ENCODE results near the gene MCUB.

MCUB gene

DNA sequence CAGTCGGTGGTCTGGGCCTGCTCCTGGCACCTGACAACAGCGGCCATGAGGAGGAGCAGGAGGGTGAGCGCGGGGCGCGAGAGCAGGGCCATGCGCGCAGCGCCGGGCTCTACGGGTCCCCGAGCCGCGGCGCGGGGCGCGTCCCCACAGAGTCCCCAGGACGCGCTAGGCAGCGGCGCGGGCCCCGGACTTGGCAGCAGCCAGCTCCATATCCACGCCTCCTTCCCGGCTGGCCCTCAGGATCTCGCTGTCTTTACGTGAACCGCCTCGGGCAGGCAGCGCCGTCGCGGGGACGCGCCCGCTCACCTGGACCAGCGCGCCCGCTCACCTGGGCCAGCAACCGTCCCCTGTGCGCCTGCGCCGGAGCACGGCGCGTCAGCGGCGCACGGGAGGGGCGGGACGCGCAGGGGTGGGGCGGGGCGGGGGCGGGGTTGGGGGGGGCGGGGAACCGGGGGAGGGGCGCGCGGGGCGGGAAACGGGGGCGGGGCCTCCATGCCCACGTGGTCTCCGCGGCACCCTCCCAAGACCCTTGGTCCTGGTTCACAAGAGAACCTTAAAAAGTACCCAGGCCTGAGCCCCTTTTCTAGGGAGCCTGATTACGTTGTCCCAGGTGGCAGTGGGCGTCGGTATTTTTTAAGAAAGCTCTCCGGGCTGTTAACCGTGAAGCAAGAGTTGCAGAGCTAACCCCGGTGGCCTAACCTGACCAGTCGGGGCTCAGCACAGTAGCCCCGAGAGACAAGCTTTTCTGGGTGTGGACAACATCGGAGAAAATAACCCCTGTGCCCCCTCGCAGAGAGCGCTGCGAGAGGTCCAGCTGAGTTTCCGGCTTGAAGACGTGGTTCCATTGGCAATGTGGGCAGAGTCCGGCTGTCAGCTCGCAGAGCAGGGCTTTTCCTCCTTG, 169.9 kb downstream of the MCUB start, which contains the start of gene PLA2G12A:
PLA2G12A (minus strand) TSS at position 353 of the 901 bp plus-strand sequence; CDS start at position 92, 261 bp downstream.
- TF ChIP-seq GLI2 (tag by site-specific recombination; IDR thresholded peaks at IDR 0.05; ENCODE audit: borderline replicate concordance, low read depth), result no peak
- TF ChIP-seq ZNF2 (tag by site-specific recombination; IDR thresholded peaks at IDR 0.05), result peak; percentile 30; the same call in 1 of the 2 replicates
- TF ChIP-seq, protein P1, sequence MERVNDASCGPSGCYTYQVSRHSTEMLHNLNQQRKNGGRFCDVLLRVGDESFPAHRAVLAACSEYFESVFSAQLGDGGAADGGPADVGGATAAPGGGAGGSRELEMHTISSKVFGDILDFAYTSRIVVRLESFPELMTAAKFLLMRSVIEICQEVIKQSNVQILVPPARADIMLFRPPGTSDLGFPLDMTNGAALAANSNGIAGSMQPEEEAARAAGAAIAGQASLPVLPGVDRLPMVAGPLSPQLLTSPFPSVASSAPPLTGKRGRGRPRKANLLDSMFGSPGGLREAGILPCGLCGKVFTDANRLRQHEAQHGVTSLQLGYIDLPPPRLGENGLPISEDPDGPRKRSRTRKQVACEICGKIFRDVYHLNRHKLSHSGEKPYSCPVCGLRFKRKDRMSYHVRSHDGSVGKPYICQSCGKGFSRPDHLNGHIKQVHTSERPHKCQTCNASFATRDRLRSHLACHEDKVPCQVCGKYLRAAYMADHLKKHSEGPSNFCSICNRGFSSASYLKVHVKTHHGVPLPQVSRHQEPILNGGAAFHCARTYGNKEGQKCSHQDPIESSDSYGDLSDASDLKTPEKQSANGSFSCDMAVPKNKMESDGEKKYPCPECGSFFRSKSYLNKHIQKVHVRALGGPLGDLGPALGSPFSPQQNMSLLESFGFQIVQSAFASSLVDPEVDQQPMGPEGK (tag by site-specific recombination; IDR thresholded peaks at IDR 0.05), result 0 out of 2 replicates have a peak, but pooled peaks have one; percentile 33
- TF ChIP-seq ZNF169 (tag by site-specific recombination; IDR thresholded peaks at IDR 0.05), result no peak
- peak; percentile 72 for TF ChIP-seq ZIC2 (tag by site-specific recombination; IDR thresholded peaks at IDR 0.05)
- TF ChIP-seq, protein P2, sequence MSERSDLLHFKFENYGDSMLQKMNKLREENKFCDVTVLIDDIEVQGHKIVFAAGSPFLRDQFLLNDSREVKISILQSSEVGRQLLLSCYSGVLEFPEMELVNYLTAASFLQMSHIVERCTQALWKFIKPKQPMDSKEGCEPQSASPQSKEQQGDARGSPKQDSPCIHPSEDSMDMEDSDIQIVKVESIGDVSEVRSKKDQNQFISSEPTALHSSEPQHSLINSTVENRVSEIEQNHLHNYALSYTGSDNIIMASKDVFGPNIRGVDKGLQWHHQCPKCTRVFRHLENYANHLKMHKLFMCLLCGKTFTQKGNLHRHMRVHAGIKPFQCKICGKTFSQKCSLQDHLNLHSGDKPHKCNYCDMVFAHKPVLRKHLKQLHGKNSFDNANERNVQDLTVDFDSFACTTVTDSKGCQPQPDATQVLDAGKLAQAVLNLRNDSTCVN (tag by site-specific recombination; optimal IDR thresholded peaks at IDR 0.05), result peak; percentile 98
- TF ChIP-seq ZNF223 (tag by site-specific recombination; IDR thresholded peaks at IDR 0.05), result no peak
- TF ChIP-seq ZNF341 (tag by site-specific recombination; IDR thresholded peaks at IDR 0.05; ENCODE audit: low read depth), result peak; percentile 73; the same call in 1 of the 2 replicates
- 0 out of 2 replicates have a peak, but pooled peaks have one; percentile 22 for TF ChIP-seq SP2 (tag by site-specific recombination; IDR thresholded peaks at IDR 0.05)
- TF ChIP-seq ZFHX2 (tag by site-specific recombination; conservative IDR thresholded peaks at IDR 0.05), result no peak
- peak; percentile 43 for TF ChIP-seq GLIS2 (tag by site-specific recombination; IDR thresholded peaks at IDR 0.05)
- TF ChIP-seq, protein P3, sequence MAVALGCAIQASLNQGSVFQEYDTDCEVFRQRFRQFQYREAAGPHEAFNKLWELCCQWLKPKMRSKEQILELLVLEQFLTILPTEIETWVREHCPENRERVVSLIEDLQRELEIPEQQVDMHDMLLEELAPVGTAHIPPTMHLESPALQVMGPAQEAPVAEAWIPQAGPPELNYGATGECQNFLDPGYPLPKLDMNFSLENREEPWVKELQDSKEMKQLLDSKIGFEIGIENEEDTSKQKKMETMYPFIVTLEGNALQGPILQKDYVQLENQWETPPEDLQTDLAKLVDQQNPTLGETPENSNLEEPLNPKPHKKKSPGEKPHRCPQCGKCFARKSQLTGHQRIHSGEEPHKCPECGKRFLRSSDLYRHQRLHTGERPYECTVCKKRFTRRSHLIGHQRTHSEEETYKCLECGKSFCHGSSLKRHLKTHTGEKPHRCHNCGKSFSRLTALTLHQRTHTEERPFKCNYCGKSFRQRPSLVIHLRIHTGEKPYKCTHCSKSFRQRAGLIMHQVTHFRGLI (tag by site-specific recombination; IDR thresholded peaks at IDR 0.05), result 0 out of 2 replicates have a peak, but pooled peaks have one; percentile 24
- TF ChIP-seq ZBTB8A (tag by site-specific recombination; IDR thresholded peaks at IDR 0.05), result peak; percentile 40
- no peak for TF ChIP-seq ZNF670 (tag by site-specific recombination; IDR thresholded peaks at IDR 0.05; ENCODE audit: low read depth)
- TF ChIP-seq KLF10 (tag by site-specific recombination; IDR thresholded peaks at IDR 0.05), result peak; percentile 29; the same call in 1 of the 2 replicates
- peak; percentile 11; the same call in 1 of the 2 replicates for TF ChIP-seq KLF1 (tag by site-specific recombination; IDR thresholded peaks at IDR 0.05)
- TF ChIP-seq, protein P4, sequence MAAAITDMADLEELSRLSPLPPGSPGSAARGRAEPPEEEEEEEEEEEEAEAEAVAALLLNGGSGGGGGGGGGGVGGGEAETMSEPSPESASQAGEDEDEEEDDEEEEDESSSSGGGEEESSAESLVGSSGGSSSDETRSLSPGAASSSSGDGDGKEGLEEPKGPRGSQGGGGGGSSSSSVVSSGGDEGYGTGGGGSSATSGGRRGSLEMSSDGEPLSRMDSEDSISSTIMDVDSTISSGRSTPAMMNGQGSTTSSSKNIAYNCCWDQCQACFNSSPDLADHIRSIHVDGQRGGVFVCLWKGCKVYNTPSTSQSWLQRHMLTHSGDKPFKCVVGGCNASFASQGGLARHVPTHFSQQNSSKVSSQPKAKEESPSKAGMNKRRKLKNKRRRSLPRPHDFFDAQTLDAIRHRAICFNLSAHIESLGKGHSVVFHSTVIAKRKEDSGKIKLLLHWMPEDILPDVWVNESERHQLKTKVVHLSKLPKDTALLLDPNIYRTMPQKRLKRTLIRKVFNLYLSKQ (tag by site-specific recombination; IDR thresholded peaks at IDR 0.05; ENCODE audit: borderline replicate concordance), result no peak
- TF ChIP-seq, protein P5, sequence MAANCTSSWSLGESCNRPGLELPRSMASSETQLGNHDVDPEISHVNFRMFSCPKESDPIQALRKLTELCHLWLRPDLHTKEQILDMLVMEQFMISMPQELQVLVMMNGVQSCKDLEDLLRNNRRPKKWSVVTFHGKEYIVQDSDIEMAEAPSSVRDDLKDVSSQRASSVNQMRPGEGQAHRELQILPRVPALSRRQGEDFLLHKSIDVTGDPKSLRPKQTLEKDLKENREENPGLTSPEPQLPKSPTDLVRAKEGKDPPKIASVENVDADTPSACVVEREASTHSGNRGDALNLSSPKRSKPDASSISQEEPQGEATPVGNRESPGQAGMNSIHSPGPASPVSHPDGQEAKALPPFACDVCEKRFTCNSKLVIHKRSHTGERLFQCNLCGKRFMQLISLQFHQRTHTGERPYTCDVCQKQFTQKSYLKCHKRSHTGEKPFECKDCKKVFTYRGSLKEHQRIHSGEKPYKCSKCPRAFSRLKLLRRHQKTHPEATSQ (tag by site-specific recombination; IDR thresholded peaks at IDR 0.05), result 0 out of 2 replicates have a peak, but pooled peaks have one; percentile 44
- TF ChIP-seq, protein P6, sequence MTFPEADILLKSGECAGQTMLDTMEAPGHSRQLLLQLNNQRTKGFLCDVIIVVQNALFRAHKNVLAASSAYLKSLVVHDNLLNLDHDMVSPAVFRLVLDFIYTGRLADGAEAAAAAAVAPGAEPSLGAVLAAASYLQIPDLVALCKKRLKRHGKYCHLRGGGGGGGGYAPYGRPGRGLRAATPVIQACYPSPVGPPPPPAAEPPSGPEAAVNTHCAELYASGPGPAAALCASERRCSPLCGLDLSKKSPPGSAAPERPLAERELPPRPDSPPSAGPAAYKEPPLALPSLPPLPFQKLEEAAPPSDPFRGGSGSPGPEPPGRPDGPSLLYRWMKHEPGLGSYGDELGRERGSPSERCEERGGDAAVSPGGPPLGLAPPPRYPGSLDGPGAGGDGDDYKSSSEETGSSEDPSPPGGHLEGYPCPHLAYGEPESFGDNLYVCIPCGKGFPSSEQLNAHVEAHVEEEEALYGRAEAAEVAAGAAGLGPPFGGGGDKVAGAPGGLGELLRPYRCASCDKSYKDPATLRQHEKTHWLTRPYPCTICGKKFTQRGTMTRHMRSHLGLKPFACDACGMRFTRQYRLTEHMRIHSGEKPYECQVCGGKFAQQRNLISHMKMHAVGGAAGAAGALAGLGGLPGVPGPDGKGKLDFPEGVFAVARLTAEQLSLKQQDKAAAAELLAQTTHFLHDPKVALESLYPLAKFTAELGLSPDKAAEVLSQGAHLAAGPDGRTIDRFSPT (tag by site-specific recombination; IDR thresholded peaks at IDR 0.05), result peak; percentile 59; the same call in 1 of the 2 replicates
- peak; percentile 45; the same call in 1 of the 2 replicates for TF ChIP-seq ZBTB20 (tag by site-specific recombination; IDR thresholded peaks at IDR 0.05)
- peak; percentile 4; the same call in 1 of the 2 replicates for TF ChIP-seq ZXDB (tag by site-specific recombination; IDR thresholded peaks at IDR 0.05)
- peak; percentile 66; the same call in 1 of the 2 replicates for TF ChIP-seq ZBTB17 (tag by site-specific recombination; IDR thresholded peaks at IDR 0.05)
- TF ChIP-seq ZNF596 (tag by site-specific recombination; IDR thresholded peaks at IDR 0.05), result no peak
- peak; percentile 61 for TF ChIP-seq ZEB2 (tag by site-specific recombination; IDR thresholded peaks at IDR 0.05)
- 0 out of 2 replicates have a peak, but pooled peaks have one; percentile 14 for TF ChIP-seq ZNF660 (tag by site-specific recombination; IDR thresholded peaks at IDR 0.05)
- ChIA-PET POLR2A (interaction anchor here (0.6 to 1.5 kb wide), 4 partner anchors 25 to 170 kb away, joined by 3 to 6 read pairs (median 4); partner anchors contain the start of genes CASP6 and MCUB), CTCF (interaction anchor here (0.5 kb wide), 1 partner anchor 32 kb away, joined by 5 read pairs; no protein-coding TSS in a partner anchor)
- Histone ChIP-seq H3K9me3 (ENCODE audit: control insufficient read depth, insufficient read depth, low read depth, low read length) (no peaks in the 10 kb centered on the region), H3K27ac (ENCODE audit: extremely low read depth, low read depth, low read length) (peak within 1 kb of the TSS; percentile 59; the same call in 1 of the 2 replicates), H3K4me1 (ENCODE audit: control insufficient read depth, insufficient read depth, low read length) (no peaks in the 10 kb centered on the region), H3K4me3 (ENCODE audit: low read depth, low read length) (peak within 1 kb of the TSS; percentile 88), H3K36me3 (ENCODE audit: control insufficient read depth in 2 of 2, insufficient read depth in 1 of 2, low read length in 2 of 2) (peaks cover 0 to 13% of the 10 kb centered on the region in 2 experiments; a peak in 1 of 3 replicates)
